ENCODE measurements around the gene IMMP2L. TPM values are rescaled to one million over a fixed set of nuclear protein-coding genes. Genes with fewer than 3 reads are reported as not detected.

IMMP2L gene
- total and polyA plus RNA-seq, 2 donors (not counting 3 experiments of a cell fraction or from before 2014, with no cell fraction given): 9.9 to 11.8 TPM

- H3K27me3 ChIP-seq (ENCODE audit: control insufficient read depth in 2 of 2, insufficient read depth in 2 of 2, low read length in 2 of 2): no peaks in the 10 kb centered on the region
- no peak overlapping the region for H3K9ac ChIP-seq (replicated peaks; ENCODE audit: extremely low read depth, insufficient read depth, low read length)
- dilution Hi-C loops (cut with MboI; ENCODE audit: extremely low pct_ligation_motif_present, low sequenced_read_pairs) (no loop called here), intact Hi-C loops (cut with micrococcal nuclease) (no loop called here)
- FAIRE-seq: no peak
- H3K4me1 ChIP-seq (ENCODE audit: control insufficient read depth, extremely low read depth, insufficient read depth, low read length): no peaks in the 10 kb centered on the region
- TF ChIP-seq POLR2A (IDR thresholded peaks at IDR 0.05; ENCODE audit: low read depth, low read length): no peak
- TF ChIP-seq MYC (IDR thresholded peaks at IDR 0.05; ENCODE audit: low read depth, low read length): no peak
- no peak for TF ChIP-seq GATA2 (IDR thresholded peaks at IDR 0.05; ENCODE audit: insufficient read depth, insufficient read length, low read depth, low read length)
- no peak for TF ChIP-seq JUN (IDR thresholded peaks at IDR 0.05; ENCODE audit: borderline replicate concordance, insufficient read depth, insufficient read length, low read depth)
- TF ChIP-seq FOS (IDR thresholded peaks at IDR 0.05; ENCODE audit: borderline replicate concordance, insufficient read depth, low read length): no peak
- H3K9me3 ChIP-seq (replicated peaks; ENCODE audit: control insufficient read depth, insufficient read depth, low read length): no peaks in the 10 kb centered on the region
- no peak overlapping the region for H3K4me3 ChIP-seq (replicated peaks in 1 of 3; ENCODE audit: insufficient read depth in 1 of 3, low read depth in 1 of 3, low read length in 3 of 3)
- DNase-seq (ENCODE audit: low read depth, low spot score): no peak
- H3K27ac ChIP-seq (ENCODE audit: insufficient read depth, low read depth, low read length): no peak overlapping the region
- ChIA-PET POLR2A (no interaction called here), CTCF (no interaction called here)
- no TSS peak for BruUV-seq (replicated peaks)
- H3K79me2 ChIP-seq (ENCODE audit: control insufficient read depth, insufficient read depth, low read length): no peaks in the 10 kb centered on the region
- no peak overlapping the region for H2AFZ ChIP-seq (ENCODE audit: low read depth, low read length)
- H3K36me3 ChIP-seq (ENCODE audit: control insufficient read depth in 2 of 2, extremely low read depth in 1 of 2, insufficient read depth in 2 of 2, low read length in 2 of 2): no peaks in the 10 kb centered on the region
- no peaks in the 10 kb centered on the region for H3K9me1 ChIP-seq (replicated peaks; ENCODE audit: control insufficient read depth, extremely low read depth, insufficient read depth, low read length)
- H3K4me2 ChIP-seq (ENCODE audit: insufficient read depth, low read length): no peak overlapping the region
- H4K20me1 ChIP-seq (replicated peaks; ENCODE audit: control insufficient read depth, extremely low read depth, insufficient read depth, low read length): no peaks in the 10 kb centered on the region
Observed at GRCh38 chr7:111103678-111104274, 458.5 kb downstream of the IMMP2L start.

- CTCF ChIA-PET: no interaction called here
- no peak for DNase-seq (ENCODE audit: low read depth, low spot score)
- Histone ChIP-seq H4K20me1 (replicated peaks; ENCODE audit: control insufficient read depth, extremely low read depth, insufficient read depth, low read length) (no peaks in the 10 kb centered on the region), H3K9me1 (replicated peaks; ENCODE audit: control insufficient read depth, extremely low read depth, insufficient read depth, low read length) (no peaks in the 10 kb centered on the region), H3K9me3 (replicated peaks; ENCODE audit: control insufficient read depth, insufficient read depth, low read length) (no peaks in the 10 kb centered on the region), H3K4me2 (ENCODE audit: insufficient read depth, low read length) (no peak overlapping the region), H3K9ac (replicated peaks; ENCODE audit: extremely low read depth, insufficient read depth, low read length) (no peak overlapping the region), H3K27me3 (ENCODE audit: control insufficient read depth in 2 of 2, insufficient read depth in 2 of 2, low read length in 2 of 2) (no peaks in the 10 kb centered on the region), H3K36me3 (ENCODE audit: control insufficient read depth in 2 of 2, extremely low read depth in 1 of 2, insufficient read depth in 2 of 2, low read length in 2 of 2) (no peaks in the 10 kb centered on the region), H3K79me2 (ENCODE audit: control insufficient read depth, insufficient read depth, low read length) (no peaks in the 10 kb centered on the region), H3K27ac (ENCODE audit: insufficient read depth, low read depth, low read length) (no peak overlapping the region), H3K4me1 (ENCODE audit: control insufficient read depth, extremely low read depth, insufficient read depth, low read length) (no peaks in the 10 kb centered on the region), H2AFZ (ENCODE audit: low read depth, low read length) (no peak overlapping the region), H3K4me3 (replicated peaks in 1 of 3; ENCODE audit: insufficient read depth in 1 of 3, low read depth in 1 of 3, low read length in 3 of 3) (no peak overlapping the region)
- FAIRE-seq: no peak
- POLR2A ChIA-PET: no interaction called here
- dilution Hi-C loops (cut with MboI; ENCODE audit: extremely low pct_ligation_motif_present, low sequenced_read_pairs) (no loop called here), intact Hi-C loops (cut with micrococcal nuclease) (no loop called here)
- BruUV-seq (replicated peaks): no TSS peak
- TF ChIP-seq POLR2A (IDR thresholded peaks at IDR 0.05; ENCODE audit: low read depth, low read length) (no peak), FOS (IDR thresholded peaks at IDR 0.05; ENCODE audit: borderline replicate concordance, insufficient read depth, low read length) (no peak), EZH2 (IDR thresholded peaks at IDR 0.05; ENCODE audit: borderline replicate concordance, low read depth, low read length, severe bottlenecking) (no peak), MAX (IDR thresholded peaks at IDR 0.05; ENCODE audit: insufficient read depth, insufficient read length) (no peak), POLR2AphosphoS5 (IDR thresholded peaks at IDR 0.05; ENCODE audit: insufficient read depth, low read depth, low read length) (no peak), GATA2 (IDR thresholded peaks at IDR 0.05; ENCODE audit: insufficient read depth, insufficient read length, low read depth, low read length) (no peak), CTCF (IDR thresholded peaks at IDR 0.05; ENCODE audit: extremely low read depth in 1 of 2, insufficient read depth in 1 of 2, low read depth in 1 of 2, low read length in 2 of 2) (no peak), MYC (IDR thresholded peaks at IDR 0.05; ENCODE audit: low read depth, low read length) (no peak), JUN (IDR thresholded peaks at IDR 0.05; ENCODE audit: borderline replicate concordance, insufficient read depth, insufficient read length, low read depth) (no peak)
Observed at GRCh38 chr7:111103136-111103535, 459.2 kb downstream of the IMMP2L start.
